ENCODE measurements around the gene GRPR. TPM values are rescaled to one million over a fixed set of nuclear protein-coding genes. Genes with fewer than 3 reads are reported as not detected.

The GRPR gene
- under 0.01 and 0.11 TPM in 2 replicates for total RNA-seq

DNA sequence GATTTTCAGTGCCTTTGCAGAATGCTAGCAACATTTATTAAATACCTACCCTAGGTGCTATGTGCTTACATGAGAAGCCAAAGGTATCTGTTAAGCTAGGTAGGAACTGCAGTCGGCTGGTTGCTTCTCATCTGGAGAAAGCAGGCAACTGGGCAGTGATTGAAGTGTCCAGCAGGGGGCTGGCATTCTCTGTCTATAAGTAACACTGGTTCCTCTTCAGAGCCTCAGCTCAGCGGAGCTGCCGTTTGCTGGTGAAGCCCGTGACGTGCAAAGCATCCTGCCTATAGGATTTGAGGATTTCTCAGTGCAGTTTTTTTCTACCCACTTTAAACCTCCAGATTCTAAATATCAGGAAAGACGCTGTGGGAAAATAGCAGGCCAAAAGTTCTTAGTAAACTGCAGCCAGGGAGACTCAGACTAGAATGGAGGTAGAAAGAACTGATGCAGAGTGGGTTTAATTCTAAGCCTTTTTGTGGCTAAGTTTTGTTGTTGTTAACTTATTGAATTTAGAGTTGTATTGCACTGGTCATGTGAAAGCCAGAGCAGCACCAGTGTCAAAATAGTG is at the start of gene GRPR:
Gene GRPR, plus strand, starts transcription at position 344 of the 565 bp plus-strand sequence. CDS start 389 bp downstream, outside the sequence.
- DNase-seq (ENCODE audit: low read depth, low spot score) = peak; percentile 60

DNA sequence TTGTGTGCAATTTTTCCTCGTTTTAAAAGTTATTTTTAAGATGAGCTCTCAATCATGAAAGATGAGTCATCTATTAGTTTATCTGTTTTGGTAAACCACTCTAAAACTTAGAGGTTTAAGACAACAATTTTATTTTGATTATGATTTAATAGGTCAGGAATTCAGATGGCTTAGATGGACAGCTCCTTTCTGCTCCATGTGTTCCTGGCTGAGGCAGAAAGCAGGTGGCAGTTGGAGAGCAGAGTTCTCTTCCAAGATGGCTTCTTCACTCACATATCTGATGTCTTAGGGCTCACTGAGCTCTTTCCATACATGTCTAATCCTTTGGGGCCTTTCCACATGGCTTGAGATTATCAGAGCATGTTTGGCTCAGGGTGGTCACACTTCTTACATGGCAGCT is 48.3 kb upstream of the GRPR start:
- no peak for DNase-seq (ENCODE audit: low read depth, low spot score)

- no peak for DNase-seq (ENCODE audit: low read depth, low spot score)
Measured at GRCh38 chrX:16076834-16077233, 46.5 kb upstream of the GRPR start.

DNA sequence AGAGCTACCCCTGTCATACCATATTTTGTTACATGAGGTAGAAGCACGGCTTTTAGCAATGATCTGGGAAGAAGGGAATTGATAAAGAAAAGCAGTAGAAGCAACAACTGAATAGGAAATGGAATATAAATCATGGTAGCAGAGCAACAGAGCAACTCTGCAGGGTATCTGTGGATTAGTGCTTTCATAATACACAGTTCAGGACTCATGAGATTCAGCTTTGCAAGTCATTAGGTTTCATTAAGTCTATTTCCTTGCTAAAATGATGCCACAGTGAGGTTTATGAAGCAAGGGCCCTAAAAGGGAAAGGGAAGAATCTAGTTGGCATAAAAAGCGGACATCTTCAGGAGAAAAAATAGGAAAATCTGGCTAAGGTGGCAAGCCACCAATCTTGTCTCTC is 45.6 kb upstream of the GRPR start:
- no peak for DNase-seq (ENCODE audit: low read depth, low spot score)

DNA sequence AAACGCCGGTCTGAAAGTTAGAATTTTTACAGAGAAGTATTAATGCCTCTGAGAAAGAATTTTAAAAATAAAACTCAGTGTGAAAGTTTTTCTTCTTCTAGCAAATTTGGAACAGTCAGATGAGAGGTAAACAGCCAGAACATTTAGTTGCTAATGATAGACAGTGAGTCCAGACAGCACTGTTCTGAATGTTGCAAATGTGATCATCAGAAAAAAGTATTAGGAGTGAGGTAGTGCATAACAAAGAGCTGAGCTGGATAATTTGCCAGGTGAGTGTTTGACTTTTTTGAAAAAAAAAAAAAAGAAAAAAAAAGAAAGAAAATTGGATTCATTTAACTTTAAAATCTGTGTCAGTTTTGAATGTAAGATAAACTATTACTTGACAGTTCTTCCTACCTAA is 42.0 kb upstream of the GRPR start:
- DNase-seq (ENCODE audit: low read depth, low spot score) = no peak

DNA sequence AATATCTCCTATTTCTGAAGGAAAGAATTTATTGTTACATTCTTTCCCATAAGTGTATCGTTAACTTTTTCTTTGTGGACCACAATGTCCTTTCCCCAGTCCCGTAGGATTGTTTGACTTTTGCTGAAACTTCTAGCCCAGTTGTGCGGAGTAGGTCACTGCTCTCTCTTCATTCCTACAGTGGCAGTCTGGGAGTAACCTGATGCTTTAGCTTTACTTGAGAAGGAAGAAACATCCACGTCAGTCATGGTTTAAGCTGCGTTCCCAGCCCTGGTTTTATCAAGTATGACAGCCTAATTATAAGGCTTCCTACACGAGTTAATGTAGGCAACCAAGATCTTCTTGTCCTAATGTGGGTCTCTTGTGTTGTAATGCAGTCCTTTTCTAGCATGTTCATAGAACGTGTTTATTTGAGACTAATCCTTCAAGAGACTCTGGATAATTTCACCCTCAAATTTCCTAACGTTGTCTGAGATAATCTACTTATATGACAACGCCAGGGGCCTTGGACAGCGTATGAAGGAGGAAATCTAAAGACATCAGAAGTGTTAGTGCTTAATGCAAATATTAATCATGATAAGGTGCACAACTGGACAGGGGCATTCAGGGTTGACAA is 40.8 kb upstream of the GRPR start:
- DNase-seq (ENCODE audit: low read depth, low spot score) = no peak

- no peak for DNase-seq (ENCODE audit: low read depth, low spot score)
Measured at GRCh38 chrX:16087076-16087475, 36.3 kb upstream of the GRPR start.

GRCh38 chrX:16089086-16089485 is 34.3 kb upstream of the GRPR start:
- DNase-seq (ENCODE audit: low read depth, low spot score) = no peak

DNA sequence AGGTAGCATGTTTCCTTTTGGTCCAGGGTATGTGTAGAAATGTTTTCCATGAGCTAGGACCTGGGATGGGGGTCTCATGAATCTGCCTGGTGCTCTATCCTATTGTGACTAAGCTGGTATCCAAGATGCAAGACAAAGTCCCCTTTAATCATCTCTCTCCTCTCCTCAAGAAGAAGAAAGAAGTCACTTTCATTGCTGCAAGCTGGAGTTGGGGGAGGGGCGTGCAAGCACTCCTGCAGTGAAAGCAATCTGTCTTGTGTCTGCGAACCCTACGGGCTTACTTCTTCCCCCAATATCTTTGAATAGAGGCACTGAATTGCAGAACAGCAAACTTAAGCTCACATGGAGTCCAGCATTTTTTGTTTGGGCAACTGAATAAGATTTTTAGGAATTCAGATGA is 27.2 kb upstream of the GRPR start:
- DNase-seq (ENCODE audit: low read depth, low spot score) = no peak

- no peak for DNase-seq (ENCODE audit: low read depth, low spot score)
Measured at GRCh38 chrX:16100673-16101072, 22.7 kb upstream of the GRPR start.

DNA sequence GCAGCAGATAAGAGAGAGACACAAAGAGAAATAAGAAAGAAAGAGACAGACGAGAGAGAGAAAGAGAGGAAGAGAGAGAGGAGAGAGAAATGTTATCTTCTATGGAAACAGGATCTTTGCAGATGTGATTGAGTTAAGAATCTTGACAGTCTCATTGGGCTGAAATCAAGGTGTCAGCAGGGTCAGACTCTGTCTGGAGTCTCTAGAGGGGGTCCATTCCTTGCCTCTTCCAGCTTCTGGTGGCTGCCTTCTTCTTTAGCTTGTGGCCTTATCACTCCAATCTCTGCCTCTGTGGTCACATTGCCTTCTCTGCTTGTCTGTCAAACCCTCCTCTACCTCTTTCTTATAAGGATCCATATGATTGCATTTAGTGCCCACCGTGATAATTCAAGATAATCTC is 21.8 kb upstream of the GRPR start:
- DNase-seq (ENCODE audit: low read depth, low spot score) = no peak

DNA sequence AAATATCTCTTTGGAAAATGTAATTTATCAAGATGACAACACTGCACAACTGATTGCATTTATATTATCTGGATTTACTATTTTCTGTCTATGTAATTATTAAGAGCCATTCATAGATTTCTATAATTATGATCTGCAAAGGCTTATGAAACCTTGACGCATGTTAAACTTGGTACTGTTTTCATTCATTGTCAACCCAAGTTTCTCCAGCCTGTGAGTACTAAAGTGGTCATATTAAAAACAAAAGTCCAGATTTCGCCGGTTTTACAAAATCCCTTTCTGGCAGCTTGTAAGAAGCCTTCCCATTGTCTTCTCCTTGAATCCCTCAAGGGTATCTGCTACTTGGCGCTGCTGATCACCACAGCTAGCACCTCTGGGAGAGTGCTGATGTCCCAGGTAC is 19.7 kb upstream of the GRPR start:
- DNase-seq (ENCODE audit: low read depth, low spot score) = no peak

DNA sequence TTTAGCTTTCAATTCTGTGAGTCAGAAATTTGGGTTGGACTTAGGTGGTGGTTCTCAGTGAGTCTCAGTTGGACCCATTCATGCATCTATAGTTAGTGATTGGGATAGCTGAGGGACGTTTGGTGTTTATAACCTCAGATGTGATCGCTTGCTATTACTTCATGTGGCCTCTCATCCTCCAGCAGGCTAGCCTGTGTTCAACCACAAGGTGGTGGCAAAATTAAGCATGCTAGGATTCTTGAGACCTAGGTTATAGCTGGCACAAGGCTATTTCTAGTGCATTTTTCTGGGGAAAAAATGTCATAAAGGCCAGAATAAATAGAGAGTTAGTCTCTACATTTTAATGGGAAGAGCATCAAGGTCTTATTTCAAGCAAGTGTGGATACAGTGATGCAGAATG is 10.9 kb upstream of the GRPR start:
- no peak for DNase-seq (ENCODE audit: low read depth, low spot score)

DNA sequence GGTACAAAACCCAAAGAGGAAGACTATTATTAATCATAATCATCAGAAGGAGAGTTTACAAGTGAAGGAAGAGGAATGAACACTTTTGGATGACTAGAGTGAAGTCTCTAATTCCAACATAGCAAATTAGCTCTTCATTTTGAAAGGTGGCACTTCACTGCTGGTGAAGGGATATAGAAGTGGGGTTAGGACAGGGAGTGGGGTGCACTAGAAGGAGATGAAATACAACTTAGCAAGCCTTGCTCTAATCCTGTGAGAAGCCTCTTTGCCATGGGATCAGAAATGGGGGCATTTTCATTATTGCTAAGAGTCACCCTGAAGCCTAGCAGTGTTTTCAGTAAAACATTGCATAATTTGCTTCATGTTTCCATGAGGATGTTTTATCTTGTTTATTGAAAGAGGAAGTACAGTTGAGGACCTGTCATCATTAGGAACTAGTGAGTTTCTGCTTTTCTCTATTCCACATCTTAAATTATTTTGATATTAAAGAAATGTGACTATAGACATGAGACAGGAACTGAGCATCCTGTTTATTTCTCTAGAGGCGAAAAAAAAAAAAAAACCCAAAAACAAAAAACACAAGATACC is 9.3 kb upstream of the GRPR start:
- DNase-seq (ENCODE audit: low read depth, low spot score) = no peak

DNA sequence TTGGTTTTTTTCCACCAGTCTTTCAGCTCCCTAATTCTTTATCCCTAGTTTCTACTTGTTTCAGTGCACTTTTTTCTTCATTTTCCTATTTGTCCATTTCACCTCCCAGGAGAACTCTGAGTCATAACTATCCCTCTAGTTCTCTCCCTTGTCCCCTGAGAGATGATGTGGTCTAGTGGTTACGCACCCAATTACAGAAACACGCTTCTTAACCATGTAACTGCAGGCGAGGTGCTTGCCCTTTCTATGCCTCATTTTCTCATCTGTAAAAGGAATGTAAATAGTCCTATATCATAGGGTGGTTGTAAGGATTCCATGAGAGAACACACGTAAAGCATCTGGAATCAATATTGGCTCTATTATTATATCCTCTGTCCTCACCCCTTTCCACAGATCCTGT is 8.8 kb upstream of the GRPR start:
- no peak for DNase-seq (ENCODE audit: low read depth, low spot score)

GRCh38 chrX:16119353-16120220 is 3.8 kb upstream of the GRPR start:
- DNase-seq (ENCODE audit: low read depth, low spot score) = no peak

- no peak for DNase-seq (ENCODE audit: low read depth, low spot score)
Measured at GRCh38 chrX:16120431-16120830, 2.9 kb upstream of the GRPR start.

GRCh38 chrX:16124201-16124600 is 836 bp downstream of the GRPR start:
- DNase-seq (ENCODE audit: low read depth, low spot score) = no peak

DNA sequence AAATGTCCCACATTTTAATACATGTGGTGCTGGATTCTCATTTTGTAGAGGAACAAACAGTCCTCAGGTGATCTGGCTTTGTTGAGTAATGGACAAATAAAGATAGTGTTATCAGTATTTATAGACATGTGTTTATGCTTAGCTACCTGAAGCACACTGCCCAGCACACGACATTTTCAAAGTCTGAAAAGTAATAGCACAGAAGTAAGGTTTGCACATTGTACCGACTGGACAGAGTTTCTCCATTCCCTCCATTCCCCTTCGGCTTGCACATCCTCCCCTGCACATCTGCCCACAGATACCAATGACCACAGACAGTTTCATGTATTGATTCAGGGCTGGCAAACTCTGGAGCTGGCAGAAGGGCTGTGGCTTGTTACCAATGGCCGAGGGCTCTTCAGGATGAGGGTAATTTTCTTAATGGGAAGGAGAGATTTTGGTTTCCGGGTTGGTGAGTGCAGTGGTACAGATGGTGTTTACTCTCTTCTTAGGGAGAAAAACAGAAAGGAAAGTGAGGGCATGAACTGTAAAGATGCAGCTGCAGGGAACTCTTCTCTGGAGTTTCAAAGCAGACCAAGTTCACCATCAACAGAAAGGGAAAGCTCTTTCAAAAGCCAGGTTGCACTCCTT is 2.3 kb downstream of the GRPR start:
- DNase-seq (ENCODE audit: low read depth, low spot score) = no peak

DNA sequence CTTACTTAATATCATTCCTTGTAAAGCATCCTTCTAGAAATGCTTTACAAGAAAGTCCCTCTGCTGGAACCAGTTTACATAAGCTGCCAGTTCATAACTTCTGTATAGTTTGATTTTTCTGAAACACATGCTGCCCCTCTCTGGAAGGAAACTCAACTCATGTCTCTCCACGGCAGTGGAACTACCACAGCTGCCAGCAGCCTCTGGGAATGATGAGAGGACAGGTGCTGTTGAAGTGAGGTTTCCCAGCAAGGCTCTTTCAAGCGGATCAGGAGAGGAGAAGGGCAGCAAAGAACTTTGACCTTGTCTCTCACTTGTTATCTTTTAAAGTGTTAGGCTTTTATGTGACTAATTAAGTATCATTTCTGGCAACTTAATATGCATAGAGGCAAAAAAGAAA is 7.3 kb downstream of the GRPR start:
- no peak for DNase-seq (ENCODE audit: low read depth, low spot score)

DNA sequence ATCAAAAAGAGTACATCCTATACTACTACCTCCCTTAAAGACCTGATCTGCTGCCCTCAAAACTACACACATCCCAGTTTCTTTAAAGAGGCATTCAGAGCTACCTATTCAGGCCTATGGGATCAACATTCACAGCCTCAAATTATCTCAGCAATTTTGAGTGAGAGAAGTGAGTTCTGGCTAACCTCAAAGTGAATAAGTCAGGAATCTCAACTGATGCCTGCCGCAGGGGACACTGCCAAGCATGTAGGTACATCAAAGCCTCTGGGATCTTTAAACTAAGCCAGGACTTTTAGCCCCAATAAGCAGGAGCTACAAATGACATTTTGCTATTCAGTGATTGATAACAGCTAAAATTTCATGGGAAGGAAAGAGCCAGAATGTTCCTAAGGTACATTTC is 11.6 kb downstream of the GRPR start:
- DNase-seq (ENCODE audit: low read depth, low spot score) = no peak

DNA sequence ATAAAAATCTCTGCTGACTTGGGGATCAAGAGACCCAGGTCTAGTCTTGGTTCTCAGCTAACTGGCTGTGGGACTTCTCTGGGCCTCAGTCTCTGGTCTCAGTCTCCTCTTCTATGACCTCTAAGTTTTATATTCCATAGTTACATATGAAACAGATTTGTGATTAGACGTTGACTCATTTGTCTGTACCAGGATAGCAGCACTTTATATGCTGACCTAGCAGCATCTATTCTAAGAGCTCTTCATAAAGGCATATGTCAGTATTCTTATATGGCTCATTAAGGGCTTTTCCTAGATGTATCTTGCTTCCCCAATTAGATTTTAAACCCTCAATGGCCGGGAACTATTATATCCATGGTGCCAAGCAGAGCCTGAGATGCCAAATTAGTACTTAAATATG is 12.7 kb downstream of the GRPR start:
- DNase-seq (ENCODE audit: low read depth, low spot score) = no peak

All from pulmonary artery endothelial cell (primary cell).